HG02840 (cell line): Measurements from ENCODE around the gene PPP2CA.
"Not testable (repeated sequence)": the region's sequence is repeated elsewhere in the genome, so short reads cannot be mapped to it uniquely, and the experiment has no call there.

Experiments used
- ATAC-seq: cut with Tn5 transposase; IDR thresholded peaks from one replicate; pipeline ENCODE4 v1.9.1; 2021; ENCODE audit warnings: mild to moderate bottlenecking, moderate library complexity, moderate number of reproducible peaks; ENCODE audit not compliant: unreplicated experiment, low FRiP score

PPP2CA gene

GRCh38 chr5:134152173-134152832 lies 73.6 kb downstream of the PPP2CA start:
- ATAC-seq: not testable (repeated sequence)

GRCh38 chr5:134151723-134152122 lies 74.2 kb downstream of the PPP2CA start:
- ATAC-seq: no peak

- ATAC-seq: no peak
Measured at GRCh38 chr5:134149571-134150303, 76.1 kb downstream of the PPP2CA start.

GRCh38 chr5:134148986-134149539 lies 76.8 kb downstream of the PPP2CA start:
- no peak for ATAC-seq

GRCh38 chr5:134148316-134148715 lies 77.6 kb downstream of the PPP2CA start:
- no peak for ATAC-seq

- ATAC-seq: no peak
Measured at GRCh38 chr5:134146651-134147518, 79.0 kb downstream of the PPP2CA start.

GRCh38 chr5:134145779-134146581 lies 79.9 kb downstream of the PPP2CA start:
- no peak for ATAC-seq

GRCh38 chr5:134145041-134145757 lies 80.7 kb downstream of the PPP2CA start:
- no peak for ATAC-seq
